ENCODE results near the gene CHN1.

The CHN1 gene

DNA sequence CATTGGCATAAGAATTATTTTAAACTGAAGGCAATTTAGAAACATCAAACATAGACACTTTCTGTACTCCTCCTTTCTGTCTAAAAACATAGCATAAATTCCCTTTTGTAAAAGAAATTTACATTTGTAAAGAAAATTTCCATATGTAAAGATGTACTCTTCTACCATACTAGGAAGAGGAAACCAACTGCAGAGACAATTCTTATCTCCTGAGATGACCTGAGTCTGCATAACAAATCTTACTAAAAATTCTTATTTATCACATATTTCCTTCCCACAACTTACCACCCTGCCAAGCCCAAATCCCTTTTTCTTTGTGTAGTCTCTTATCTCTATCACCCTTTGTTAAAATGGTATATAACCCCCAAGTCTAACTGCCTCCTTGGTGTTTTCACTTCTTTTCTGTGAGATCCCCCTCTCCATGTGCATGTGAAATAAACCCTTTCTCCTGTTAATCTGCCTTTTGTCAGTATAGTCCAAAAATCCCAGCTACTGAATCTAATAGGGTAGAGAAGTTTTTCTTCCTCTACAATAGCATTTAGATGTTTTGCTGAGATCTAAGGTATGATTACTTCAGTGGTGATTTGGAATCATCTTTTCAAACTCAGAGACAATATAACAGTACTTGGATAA is 81.0 kb downstream of the CHN1 start:
- no peak for DNase-seq (ENCODE audit: low read depth)

DNA sequence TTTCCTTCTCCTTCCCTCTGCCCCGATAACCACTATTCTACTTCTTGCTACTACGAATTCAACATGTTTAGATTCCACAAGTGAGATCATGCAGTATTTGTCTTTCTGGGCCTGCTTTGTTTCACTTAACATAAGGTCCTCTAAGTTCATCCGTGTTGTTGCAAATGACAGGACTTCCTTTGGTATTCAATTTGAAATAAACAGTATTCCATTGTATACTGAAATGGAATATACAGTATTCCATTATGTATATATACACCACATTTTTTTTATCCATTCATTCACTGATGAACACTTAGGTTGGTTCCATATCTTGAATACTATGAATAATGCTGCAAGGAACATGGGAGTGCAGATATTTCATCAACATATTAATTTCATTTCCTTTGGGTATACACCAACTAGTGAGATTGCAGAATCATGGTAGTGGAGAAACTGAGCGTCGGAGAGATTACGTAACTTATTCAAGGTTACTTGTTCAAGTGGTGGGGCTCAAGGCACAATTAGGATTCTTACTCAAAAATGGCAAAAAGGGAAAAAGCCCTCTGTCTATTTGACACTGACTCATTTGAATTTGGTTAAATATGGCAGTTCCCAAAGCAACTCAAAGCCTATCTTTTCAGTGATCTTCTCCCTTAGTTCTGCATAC is 85.1 kb downstream of the CHN1 start:
- DNase-seq (ENCODE audit: low read depth): no peak

DNA sequence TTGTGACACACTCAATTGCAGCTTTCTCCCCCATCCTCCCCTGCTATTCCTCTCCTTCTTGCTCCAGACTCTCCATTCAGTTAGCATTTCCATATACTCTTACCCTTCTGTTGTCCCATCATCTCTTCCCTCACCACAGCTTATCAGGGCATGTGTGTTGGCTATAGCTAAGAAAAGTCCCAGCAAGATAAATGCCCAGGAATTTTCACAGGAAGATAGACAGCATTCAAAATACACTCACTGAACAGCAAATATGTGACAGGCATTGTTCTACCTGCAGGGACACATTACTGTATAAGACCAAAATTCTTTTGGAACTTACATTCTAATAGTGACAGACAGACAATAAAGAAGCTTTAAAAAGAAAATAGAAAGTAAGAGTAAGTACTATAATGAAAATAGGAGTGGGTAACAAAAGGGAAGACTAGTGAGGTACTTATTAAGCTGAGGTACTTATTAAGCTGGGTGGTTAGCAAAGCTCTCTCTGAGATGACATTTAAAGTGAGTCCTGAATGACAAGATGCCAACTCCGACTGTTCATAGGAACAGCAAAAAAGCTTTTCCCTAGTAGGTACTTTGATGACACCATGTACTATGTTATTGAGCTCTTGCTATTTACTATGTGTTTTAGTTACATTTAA is 86.2 kb downstream of the CHN1 start:
- no peak for DNase-seq (ENCODE audit: low read depth)

GRCh38 chr2:174916270-174916930 is 88.8 kb downstream of the CHN1 start:
- DNase-seq (ENCODE audit: low read depth): no peak

GRCh38 chr2:174914853-174915760 is 90.1 kb downstream of the CHN1 start:
- DNase-seq (ENCODE audit: low read depth): no peak

DNA sequence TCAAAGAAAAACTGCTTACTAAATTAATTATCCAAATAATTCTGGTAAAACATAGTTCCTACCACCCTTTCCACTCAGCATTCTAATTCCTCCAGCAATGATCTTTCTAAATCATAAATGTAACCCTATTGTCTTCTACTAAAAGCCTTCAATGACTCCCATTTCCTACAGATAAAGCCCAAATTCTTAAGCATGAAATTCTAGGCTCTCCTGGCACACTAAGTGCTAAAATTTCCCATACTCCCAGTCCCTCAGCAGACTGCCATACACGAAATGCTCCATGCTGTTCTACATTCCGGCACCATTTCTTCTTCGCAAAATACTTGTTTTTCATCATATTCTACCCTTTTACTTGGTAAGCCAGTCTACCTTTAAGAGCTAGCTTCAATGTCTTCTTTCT is 96.9 kb downstream of the CHN1 start:
- no peak for DNase-seq (ENCODE audit: low read depth)

DNA sequence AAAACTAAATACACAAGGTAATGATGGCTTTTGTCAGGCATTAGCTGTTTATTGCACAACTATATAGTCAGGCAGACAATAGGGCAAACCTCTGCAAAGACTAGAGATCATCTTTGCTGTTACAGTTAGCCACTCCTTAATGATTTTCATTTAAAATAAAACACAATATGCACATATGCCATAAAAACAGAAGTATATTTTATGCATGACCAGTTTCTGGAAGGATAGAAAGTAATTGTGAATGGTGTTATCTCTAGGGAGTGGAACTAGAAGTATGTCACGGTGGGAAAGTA is 102.0 kb downstream of the CHN1 start:
- DNase-seq (ENCODE audit: low read depth): no peak

DNA sequence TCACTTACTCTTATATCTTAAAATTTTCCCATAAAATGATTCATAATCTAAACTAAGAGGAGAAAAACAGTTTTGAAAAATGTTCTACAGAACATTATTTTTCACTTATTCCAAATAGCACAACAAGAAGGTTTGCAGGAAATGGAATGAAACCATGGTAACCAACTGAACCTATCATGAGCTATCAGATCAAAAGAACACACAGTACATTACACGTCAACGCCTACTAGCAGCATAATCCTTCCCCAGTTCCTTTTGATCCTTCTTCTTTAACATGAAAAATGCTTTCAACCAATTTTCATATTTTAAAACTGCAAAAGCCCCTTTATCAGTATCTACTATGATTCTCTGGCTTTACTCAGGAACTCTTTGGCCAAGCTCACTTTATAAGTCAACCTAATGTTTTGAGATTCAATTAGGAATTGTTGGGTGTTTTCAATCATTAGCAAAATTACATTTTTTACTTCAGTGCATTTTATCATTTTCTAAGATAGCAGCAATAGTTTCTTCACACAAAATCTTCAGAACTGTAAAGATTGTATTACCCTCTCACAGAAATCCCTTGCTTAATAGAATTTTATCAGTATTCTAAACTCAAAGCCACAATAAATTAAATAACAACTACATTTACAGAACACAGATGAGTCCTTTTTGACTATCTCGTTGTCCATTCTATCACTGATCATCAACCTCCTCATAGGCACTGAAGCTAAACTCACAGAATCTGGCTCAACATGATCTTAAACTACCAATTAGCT is 102.5 kb downstream of the CHN1 start:
- no peak for DNase-seq (ENCODE audit: low read depth)

- DNase-seq (ENCODE audit: low read depth): no peak
Measured at GRCh38 chr2:174901075-174901474, 104.1 kb downstream of the CHN1 start.

DNA sequence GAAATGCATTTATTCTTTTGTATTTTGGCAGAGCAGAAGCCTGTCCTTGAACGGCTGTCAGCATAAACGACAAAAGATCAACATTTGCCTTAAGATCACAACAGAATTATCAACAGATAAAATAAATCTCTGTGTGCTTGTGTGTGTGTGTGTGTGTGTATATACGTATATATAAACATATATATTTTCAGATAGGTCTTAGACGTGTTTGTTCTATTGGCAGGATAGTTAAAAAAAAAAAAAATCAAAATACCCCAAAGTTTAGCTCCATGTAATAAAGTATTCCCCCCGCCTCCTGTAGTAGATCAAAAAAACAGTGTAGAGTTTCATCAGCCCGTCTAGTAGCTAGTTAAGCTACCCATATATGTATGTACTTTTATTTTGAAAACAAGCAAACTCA is 107.9 kb downstream of the CHN1 start:
- no peak for DNase-seq (ENCODE audit: low read depth)

- DNase-seq (ENCODE audit: low read depth): no peak
Measured at GRCh38 chr2:174893018-174893417, 112.2 kb downstream of the CHN1 start.

DNA sequence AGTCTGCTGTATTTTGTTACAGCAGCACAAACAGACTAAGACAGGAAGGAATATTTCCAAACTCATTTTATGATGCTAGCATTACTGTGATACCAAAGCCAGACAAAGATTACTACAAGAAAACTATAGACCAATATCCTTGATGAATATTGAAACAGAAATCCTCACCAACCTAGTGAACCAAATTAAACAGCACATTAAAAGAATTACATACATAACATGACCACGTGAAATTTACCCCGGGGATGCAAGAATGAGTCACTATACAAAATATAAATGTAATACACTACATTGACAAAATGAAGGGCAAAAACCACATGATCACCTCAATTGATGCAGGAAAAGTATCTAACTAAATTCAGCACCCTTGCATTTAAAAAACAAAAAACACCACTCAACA is 112.6 kb downstream of the CHN1 start:
- DNase-seq (ENCODE audit: low read depth): no peak

DNA sequence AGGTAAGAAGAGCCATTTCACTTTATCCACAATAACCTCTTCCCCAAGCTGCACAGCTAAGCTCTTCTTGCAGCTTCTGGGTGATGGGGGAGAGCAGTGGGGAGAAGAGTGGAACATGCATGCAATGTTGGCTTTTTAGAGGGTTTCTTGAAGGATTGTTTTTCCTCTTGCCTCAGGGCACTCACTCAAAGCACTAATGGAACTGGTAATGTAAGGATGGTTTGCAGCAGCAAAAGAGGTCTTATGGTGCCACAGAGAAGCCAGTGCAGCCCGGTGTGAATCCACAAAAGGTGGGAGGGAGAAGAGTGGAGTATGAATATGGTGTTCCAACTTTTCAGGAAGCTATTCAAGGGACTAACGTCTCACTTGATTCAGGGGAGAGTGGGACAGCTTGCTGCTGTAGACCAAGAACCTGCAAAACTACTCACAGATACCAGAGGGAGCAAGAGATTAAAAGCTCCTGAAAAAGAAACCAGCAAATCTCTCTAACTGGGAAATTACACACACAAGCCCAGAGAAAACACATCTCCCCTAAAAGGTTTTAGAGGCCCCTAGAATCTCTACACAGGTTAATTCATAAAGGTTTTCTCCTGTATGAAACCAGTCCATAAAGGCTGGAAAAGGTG is 116.4 kb downstream of the CHN1 start:
- DNase-seq (ENCODE audit: low read depth): no peak

- DNase-seq (ENCODE audit: low read depth): no peak
Measured at GRCh38 chr2:174888146-174888545, 117.0 kb downstream of the CHN1 start.

DNA sequence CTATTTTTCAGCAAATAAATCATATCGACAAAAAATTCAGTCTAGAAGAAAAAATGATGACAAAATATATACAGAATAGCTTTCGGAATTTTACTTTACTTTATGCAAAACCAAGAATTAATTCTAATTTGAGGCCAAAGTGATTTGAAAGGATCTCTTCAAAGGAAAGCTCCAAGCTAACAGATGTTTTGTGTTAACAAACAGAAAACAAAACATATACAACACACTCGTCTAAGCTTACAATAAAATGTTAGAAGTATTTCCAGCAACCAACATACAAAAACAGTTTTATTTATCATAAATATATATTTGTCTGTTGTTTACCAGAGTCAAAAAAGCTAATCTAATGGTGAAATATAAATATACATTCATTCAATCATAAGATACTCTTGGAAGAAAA is 122.8 kb downstream of the CHN1 start:
- DNase-seq (ENCODE audit: low read depth): no peak

DNA sequence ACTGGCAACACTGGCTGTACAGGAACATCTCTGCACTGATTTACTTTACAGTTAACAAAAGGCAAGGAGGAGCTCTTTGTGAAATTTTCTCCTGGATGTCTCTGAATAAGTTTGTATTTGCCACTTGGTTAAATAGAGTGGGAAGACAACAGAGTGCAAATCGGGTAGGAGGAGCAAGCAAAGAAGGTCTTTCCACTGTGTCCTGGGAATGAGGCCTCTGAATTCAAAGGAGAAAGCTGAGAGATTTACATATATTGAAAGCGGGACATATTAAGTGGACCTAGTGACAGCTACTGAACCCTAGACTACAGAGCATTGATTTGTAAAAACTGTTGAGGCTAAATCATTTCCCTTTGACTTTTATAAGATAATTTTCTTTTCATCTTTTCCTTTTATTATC is 123.5 kb downstream of the CHN1 start:
- DNase-seq (ENCODE audit: low read depth): no peak

GRCh38 chr2:174878537-174879147 is 126.5 kb downstream of the CHN1 start:
- no peak for DNase-seq (ENCODE audit: low read depth)

GRCh38 chr2:174877751-174878150 is 127.4 kb downstream of the CHN1 start:
- no peak for DNase-seq (ENCODE audit: low read depth)

DNA sequence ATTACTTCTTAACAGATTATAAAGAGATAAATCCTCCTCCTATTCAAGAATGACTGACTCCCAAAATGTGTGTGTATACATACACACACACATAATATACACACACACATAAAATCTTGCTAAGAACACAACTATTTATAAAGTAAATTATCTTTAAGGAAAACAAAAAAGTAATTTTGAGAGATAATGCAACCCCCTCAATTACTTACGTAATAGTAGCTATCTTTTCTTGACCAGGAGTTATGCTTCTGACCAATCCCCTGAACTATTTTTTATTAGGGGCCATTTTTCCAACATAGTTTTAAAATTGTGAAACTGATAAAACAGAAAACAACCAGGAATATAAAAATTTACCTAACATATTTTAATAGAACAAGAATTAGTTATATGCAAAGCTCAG is 127.9 kb downstream of the CHN1 start:
- DNase-seq (ENCODE audit: low read depth): no peak

- no peak for DNase-seq (ENCODE audit: low read depth)
Measured at GRCh38 chr2:174874085-174874484, 131.1 kb downstream of the CHN1 start.

GRCh38 chr2:174873471-174873870 is 131.7 kb downstream of the CHN1 start:
- DNase-seq (ENCODE audit: low read depth): no peak

Data from stimulated activated CD8-positive, alpha-beta memory T cell treated with anti-CD3 and anti-CD28 coated beads, Interleukin-15, amount 100 ng/mL, for 24 hours (primary cell).